SK-N-SH treated with all-trans-retinoic acid at 6 μM for 48 hours (cell line): Measurements from ENCODE around the gene HS6ST2.

ENCODE experiments used
- ATAC-seq: fragments of 200-7000 bp; cut with Tn5 transposase; 3 replicates; pipeline ENCODE4 v1.9.1; 2020; ENCODE audit warnings: mild to moderate bottlenecking, moderate library complexity
- ARNTL ChIP-seq: fragments of 450-650 bp; formaldehyde crosslinking; IDR thresholded peaks from 2 replicates; pipeline ENCODE4 v1.5.0; 2020; ENCODE audit warnings: low read depth, mild to moderate bottlenecking, moderate library complexity, borderline replicate concordance
- BACH2 ChIP-seq: fragments of 250-450 bp; sonication (Bioruptor Pico); IDR thresholded peaks from 2 replicates; pipeline ENCODE4 v1.9.0; 2021; ENCODE audit warnings: mild to moderate bottlenecking, borderline replicate concordance
- CREB5 ChIP-seq: fragments of 250-450 bp; sonication (Bioruptor Pico); IDR thresholded peaks from 2 replicates; pipeline ENCODE4 v1.5.1; 2020; ENCODE audit warnings: low read depth, mild to moderate bottlenecking, moderate library complexity
- CSDC2 ChIP-seq: fragments of 250-450 bp; sonication (Bioruptor Pico); IDR thresholded peaks from 2 replicates; pipeline ENCODE4 v1.5.0; 2020; ENCODE audit warnings: mild to moderate bottlenecking, moderate library complexity
- CSRNP3 ChIP-seq: fragments of 250-450 bp; sonication (Bioruptor Pico); IDR thresholded peaks from 2 replicates; pipeline ENCODE4 v1.5.1; 2021; ENCODE audit warnings: mild to moderate bottlenecking, moderate library complexity
- ISL1 ChIP-seq: fragments of 250-450 bp; sonication (Bioruptor Pico); IDR thresholded peaks from 2 replicates; pipeline ENCODE4 v2.1.2; 2022; ENCODE audit warnings: mild to moderate bottlenecking, moderate library complexity
- OSR1 ChIP-seq: fragments of 250-450 bp; sonication (Bioruptor Pico); IDR thresholded peaks from 2 replicates; pipeline ENCODE4 v1.8.0; 2022; ENCODE audit warnings: moderate library complexity, mild to moderate bottlenecking, inconsistent platforms
- PPARA ChIP-seq: fragments of 250-450 bp; sonication (Bioruptor Pico); IDR thresholded peaks from 2 replicates; pipeline ENCODE4 v1.5.0; 2020; ENCODE audit warnings: mild to moderate bottlenecking, borderline replicate concordance
- RARB ChIP-seq: fragments of 250-450 bp; sonication (Bioruptor Pico); IDR thresholded peaks from 2 replicates; pipeline ENCODE4 v1.8.0; 2021; ENCODE audit warnings: mild to moderate bottlenecking, moderate library complexity
- SNAI2 ChIP-seq: fragments of 250-450 bp; sonication (Bioruptor Pico); IDR thresholded peaks from 2 replicates; pipeline ENCODE4 v1.5.0; 2020; ENCODE audit warnings: mild to moderate bottlenecking, moderate library complexity
- TCF4 ChIP-seq: fragments of 250-450 bp; sonication (Bioruptor Pico); IDR thresholded peaks from 2 replicates; pipeline ENCODE4 v1.8.0; 2021; ENCODE audit warnings: mild to moderate bottlenecking, moderate library complexity, borderline replicate concordance
- TOX ChIP-seq: fragments of 250-450 bp; sonication (Bioruptor Pico); IDR thresholded peaks from 2 replicates; pipeline ENCODE4 v1.8.0; 2021; ENCODE audit warnings: mild to moderate bottlenecking, moderate library complexity, borderline replicate concordance
- ZC3H10 ChIP-seq: fragments of 250-450 bp; sonication (Bioruptor Pico); IDR thresholded peaks from 2 replicates; pipeline ENCODE4 v1.5.1; 2021; ENCODE audit warnings: mild to moderate bottlenecking, moderate library complexity
- ZFP3 ChIP-seq: fragments of 250-450 bp; sonication (Bioruptor Pico); IDR thresholded peaks from 2 replicates; pipeline ENCODE4 v1.5.0; 2020; ENCODE audit warnings: mild to moderate bottlenecking, moderate library complexity
- ZFP30 ChIP-seq: fragments of 450-650 bp; formaldehyde crosslinking; IDR thresholded peaks from 2 replicates; pipeline ENCODE4 v1.5.0; 2022; ENCODE audit warnings: mild to moderate bottlenecking, moderate library complexity
- ZNF70 ChIP-seq: fragments of 450-650 bp; formaldehyde crosslinking; IDR thresholded peaks from 2 replicates; pipeline ENCODE4 v1.5.0; 2020; ENCODE audit warnings: mild to moderate bottlenecking, moderate library complexity
- ZNF8 ChIP-seq: fragments of 450-650 bp; formaldehyde crosslinking; IDR thresholded peaks from 2 replicates; pipeline ENCODE4 v1.5.0; 2020; ENCODE audit warnings: mild to moderate bottlenecking, moderate library complexity
- TF ChIP-seq, protein P1 (sequence below): fragments of 250-450 bp; sonication (Bioruptor Pico); IDR thresholded peaks from 2 replicates; pipeline ENCODE4 v1.5.0; 2020; ENCODE audit warnings: mild to moderate bottlenecking, moderate library complexity
- TF ChIP-seq, protein P2 (sequence below): fragments of 250-450 bp; sonication (Bioruptor Pico); IDR thresholded peaks from 2 replicates; pipeline ENCODE4 v1.8.0; 2021; ENCODE audit warnings: low read depth, mild to moderate bottlenecking, moderate library complexity, borderline replicate concordance

HS6ST2 gene

DNA sequence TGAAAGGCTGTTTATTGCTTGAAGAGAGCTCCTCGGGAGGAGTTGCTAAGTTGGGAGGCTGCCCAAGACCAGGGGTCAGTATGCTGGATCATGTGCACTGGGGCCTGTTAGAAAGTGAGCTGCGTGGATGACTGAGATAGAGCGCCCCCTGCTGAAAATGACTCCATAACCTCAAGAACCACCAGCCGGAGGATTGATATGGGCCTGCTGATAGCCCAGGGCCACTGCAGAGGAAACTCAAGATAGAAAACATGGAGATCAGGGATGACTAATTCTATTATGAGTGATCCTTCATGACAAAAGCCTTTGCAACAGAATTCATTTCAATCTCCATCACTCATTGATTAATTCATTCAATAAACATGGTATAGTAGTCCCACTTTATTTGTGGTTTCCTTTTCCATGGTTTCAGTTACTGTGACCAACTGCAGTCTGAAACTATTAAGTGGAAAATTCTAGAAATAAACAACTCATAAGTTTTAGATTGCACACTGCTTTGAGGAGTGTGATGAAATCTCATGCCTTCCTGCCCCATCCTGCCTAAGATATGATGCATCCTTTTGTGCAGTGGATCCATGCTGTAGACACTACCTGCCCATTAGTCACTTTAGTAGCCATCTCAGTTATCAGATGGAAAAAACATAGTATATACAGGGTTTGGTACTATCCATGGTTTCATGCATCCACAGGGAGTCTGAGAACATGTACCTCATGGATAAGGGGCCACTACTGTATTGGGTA lies 342.9 kb downstream of the HS6ST2 start:
- peak; percentile 87 for ATAC-seq
- TF ChIP-seq, protein P1, sequence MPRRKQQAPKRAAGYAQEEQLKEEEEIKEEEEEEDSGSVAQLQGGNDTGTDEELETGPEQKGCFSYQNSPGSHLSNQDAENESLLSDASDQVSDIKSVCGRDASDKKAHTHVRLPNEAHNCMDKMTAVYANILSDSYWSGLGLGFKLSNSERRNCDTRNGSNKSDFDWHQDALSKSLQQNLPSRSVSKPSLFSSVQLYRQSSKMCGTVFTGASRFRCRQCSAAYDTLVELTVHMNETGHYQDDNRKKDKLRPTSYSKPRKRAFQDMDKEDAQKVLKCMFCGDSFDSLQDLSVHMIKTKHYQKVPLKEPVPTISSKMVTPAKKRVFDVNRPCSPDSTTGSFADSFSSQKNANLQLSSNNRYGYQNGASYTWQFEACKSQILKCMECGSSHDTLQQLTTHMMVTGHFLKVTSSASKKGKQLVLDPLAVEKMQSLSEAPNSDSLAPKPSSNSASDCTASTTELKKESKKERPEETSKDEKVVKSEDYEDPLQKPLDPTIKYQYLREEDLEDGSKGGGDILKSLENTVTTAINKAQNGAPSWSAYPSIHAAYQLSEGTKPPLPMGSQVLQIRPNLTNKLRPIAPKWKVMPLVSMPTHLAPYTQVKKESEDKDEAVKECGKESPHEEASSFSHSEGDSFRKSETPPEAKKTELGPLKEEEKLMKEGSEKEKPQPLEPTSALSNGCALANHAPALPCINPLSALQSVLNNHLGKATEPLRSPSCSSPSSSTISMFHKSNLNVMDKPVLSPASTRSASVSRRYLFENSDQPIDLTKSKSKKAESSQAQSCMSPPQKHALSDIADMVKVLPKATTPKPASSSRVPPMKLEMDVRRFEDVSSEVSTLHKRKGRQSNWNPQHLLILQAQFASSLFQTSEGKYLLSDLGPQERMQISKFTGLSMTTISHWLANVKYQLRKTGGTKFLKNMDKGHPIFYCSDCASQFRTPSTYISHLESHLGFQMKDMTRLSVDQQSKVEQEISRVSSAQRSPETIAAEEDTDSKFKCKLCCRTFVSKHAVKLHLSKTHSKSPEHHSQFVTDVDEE, result no peak
- TF ChIP-seq ISL1 (CRISPR knock-in tag) (no peak), CSDC2 (CRISPR knock-in tag) (no peak), ZFP3 (no peak), TOX (no peak), CSRNP3 (no peak), ZFP30 (no peak), SNAI2 (CRISPR knock-in tag) (no peak), RARB (CRISPR knock-in tag) (no peak)

DNA sequence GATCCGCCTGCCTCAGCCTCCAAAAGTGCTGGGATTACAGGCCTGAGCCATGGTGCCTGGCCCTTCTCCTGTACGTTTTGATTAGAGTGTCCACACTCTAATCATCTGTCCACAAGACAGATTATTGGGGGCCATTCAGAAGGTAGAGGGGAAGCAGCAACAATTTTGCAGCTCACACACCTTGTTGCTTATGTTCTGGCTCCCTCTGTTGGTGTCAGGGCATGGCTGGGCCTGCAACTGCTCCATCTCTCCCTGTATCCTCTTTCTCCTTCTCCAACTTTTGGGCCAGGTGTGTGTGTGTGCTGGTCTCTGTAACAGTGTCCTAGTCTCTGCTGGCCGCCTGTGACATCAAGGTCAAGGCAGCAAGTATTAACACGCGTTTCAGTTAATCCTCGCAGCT lies 344.1 kb downstream of the HS6ST2 start:
- ATAC-seq, result peak; percentile 35; the same call in 2 of the 3 replicates
- TF ChIP-seq ZNF70, result no peak
- no peak for TF ChIP-seq RARB (CRISPR knock-in tag)
- no peak for TF ChIP-seq ZC3H10 (CRISPR knock-in tag)
- TF ChIP-seq ZFP30, result no peak
- TF ChIP-seq CSRNP3, result no peak
- TF ChIP-seq OSR1 (CRISPR knock-in tag), result no peak
- TF ChIP-seq, protein P2, sequence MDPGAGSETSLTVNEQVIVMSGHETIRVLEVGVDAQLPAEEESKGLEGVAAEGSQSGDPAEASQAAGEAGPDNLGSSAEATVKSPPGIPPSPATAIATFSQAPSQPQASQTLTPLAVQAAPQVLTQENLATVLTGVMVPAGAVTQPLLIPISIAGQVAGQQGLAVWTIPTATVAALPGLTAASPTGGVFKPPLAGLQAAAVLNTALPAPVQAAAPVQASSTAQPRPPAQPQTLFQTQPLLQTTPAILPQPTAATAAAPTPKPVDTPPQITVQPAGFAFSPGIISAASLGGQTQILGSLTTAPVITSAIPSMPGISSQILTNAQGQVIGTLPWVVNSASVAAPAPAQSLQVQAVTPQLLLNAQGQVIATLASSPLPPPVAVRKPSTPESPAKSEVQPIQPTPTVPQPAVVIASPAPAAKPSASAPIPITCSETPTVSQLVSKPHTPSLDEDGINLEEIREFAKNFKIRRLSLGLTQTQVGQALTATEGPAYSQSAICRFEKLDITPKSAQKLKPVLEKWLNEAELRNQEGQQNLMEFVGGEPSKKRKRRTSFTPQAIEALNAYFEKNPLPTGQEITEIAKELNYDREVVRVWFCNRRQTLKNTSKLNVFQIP (CRISPR knock-in tag), result no peak
- TF ChIP-seq BACH2, result no peak
- no peak for TF ChIP-seq CREB5 (CRISPR knock-in tag)
- TF ChIP-seq ZNF8 (CRISPR knock-in tag), result no peak
- TF ChIP-seq CSDC2 (CRISPR knock-in tag), result no peak
- no peak for TF ChIP-seq ARNTL (CRISPR knock-in tag)
- no peak for TF ChIP-seq TOX

GRCh38 chrX:132613801-132614200 lies 344.6 kb downstream of the HS6ST2 start:
- ATAC-seq, result no peak
- no peak for TF ChIP-seq ZFP30
- no peak for TF ChIP-seq RARB (CRISPR knock-in tag)
- no peak for TF ChIP-seq TOX
- no peak for TF ChIP-seq ZNF8 (CRISPR knock-in tag)
- TF ChIP-seq, protein P2 (CRISPR knock-in tag), result no peak
- no peak for TF ChIP-seq SNAI2 (CRISPR knock-in tag)
- TF ChIP-seq ISL1 (CRISPR knock-in tag), result no peak
- TF ChIP-seq, protein P1, result no peak
- no peak for TF ChIP-seq TCF4 (CRISPR knock-in tag)
- TF ChIP-seq CREB5 (CRISPR knock-in tag), result no peak
- no peak for TF ChIP-seq BACH2
- no peak for TF ChIP-seq PPARA (CRISPR knock-in tag)
- no peak for TF ChIP-seq ARNTL (CRISPR knock-in tag)
- no peak for TF ChIP-seq OSR1 (CRISPR knock-in tag)
- no peak for TF ChIP-seq CSDC2 (CRISPR knock-in tag)
